WTC11 (cell line): Measurements from ENCODE around the gene PAFAH1B2. TPM values are rescaled to one million over a fixed set of nuclear protein-coding genes. Genes with fewer than 3 reads are reported as not detected.

Experiments used
- CREM ChIP-seq: sonication (generic); formaldehyde crosslinking; IDR thresholded peaks from 2 replicates; pipeline ENCODE4 v1.8.1; 2022; ENCODE audit warnings: mild to moderate bottlenecking, missing genetic modification reagents, moderate library complexity
- ETV6 ChIP-seq: sonication (generic); formaldehyde crosslinking; IDR thresholded peaks from 2 replicates; pipeline ENCODE4 v1.8.1; 2022; ENCODE audit warnings: mild to moderate bottlenecking, missing genetic modification reagents
- JAZF1 ChIP-seq: fragments of 250-450 bp; sonication (Bioruptor Pico); IDR thresholded peaks from 2 replicates; pipeline ENCODE4 v1.9.0; 2021; ENCODE audit warnings: moderate library complexity, mild to moderate bottlenecking, inconsistent platforms
- JUN ChIP-seq: sonication (generic); formaldehyde crosslinking; IDR thresholded peaks from 2 replicates; pipeline ENCODE4 v1.8.0; 2023; ENCODE audit warnings: mild to moderate bottlenecking, missing genetic modification reagents
- MYBL2 ChIP-seq: sonication (generic); formaldehyde crosslinking; IDR thresholded peaks from 2 replicates; pipeline ENCODE4 v1.8.1; 2023; ENCODE audit warnings: mild to moderate bottlenecking, moderate library complexity, missing genetic modification reagents
- NR2C2 ChIP-seq: sonication (generic); formaldehyde crosslinking; IDR thresholded peaks from 2 replicates; pipeline ENCODE4 v1.8.0; 2022; ENCODE audit warnings: mild to moderate bottlenecking, missing genetic modification reagents
- OVOL2 ChIP-seq: fragments of 250-450 bp; sonication (Bioruptor Pico); IDR thresholded peaks from 2 replicates; pipeline ENCODE4 v1.9.0; 2021; ENCODE audit warnings: mild to moderate bottlenecking, borderline replicate concordance
- PRRX2 ChIP-seq: fragments of 250-450 bp; sonication (Bioruptor Pico); IDR thresholded peaks from 2 replicates; pipeline ENCODE4 v1.8.0; 2021; ENCODE audit warnings: mild to moderate bottlenecking
- RORB ChIP-seq: fragments of 250-450 bp; sonication (Bioruptor Pico); IDR thresholded peaks from 2 replicates; pipeline ENCODE4 v1.9.0; 2021; ENCODE audit warnings: mild to moderate bottlenecking
- SMAD3 ChIP-seq: sonication (generic); formaldehyde crosslinking; IDR thresholded peaks from 2 replicates; pipeline ENCODE4 v1.8.0; 2022; ENCODE audit warnings: missing genetic modification reagents, mild to moderate bottlenecking, borderline replicate concordance
- SMAD4 ChIP-seq: sonication (generic); formaldehyde crosslinking; IDR thresholded peaks from 2 replicates; pipeline ENCODE4 v1.8.0; 2022; ENCODE audit warnings: mild to moderate bottlenecking, missing genetic modification reagents
- TEAD4 ChIP-seq: sonication (generic); formaldehyde crosslinking; IDR thresholded peaks from 2 replicates; pipeline ENCODE4 v1.8.0; 2022; ENCODE audit warnings: mild to moderate bottlenecking, missing genetic modification reagents
- ZNF232 ChIP-seq: sonication (generic); formaldehyde crosslinking; IDR thresholded peaks from 2 replicates; pipeline ENCODE4 v1.8.0; 2022; ENCODE audit warnings: mild to moderate bottlenecking, missing genetic modification reagents
- ZNF317 ChIP-seq: sonication (generic); formaldehyde crosslinking; IDR thresholded peaks from 2 replicates; pipeline ENCODE4 v1.8.1; 2023; ENCODE audit warnings: low read depth, mild to moderate bottlenecking, moderate library complexity, missing genetic modification reagents, borderline replicate concordance
- ZNF416 ChIP-seq: fragments of 250-450 bp; sonication (Bioruptor Pico); IDR thresholded peaks from 2 replicates; pipeline ENCODE4 v1.9.0; 2021; ENCODE audit warnings: mild to moderate bottlenecking, inconsistent platforms
- total RNA-seq: library from RNA; stranded (reverse); gene quantifications from 3 replicates; pipeline ENCODE4 v1.2.3, GENCODE V29; 2021
- TF ChIP-seq, protein P1 (sequence below): sonication (generic); formaldehyde crosslinking; IDR thresholded peaks from 2 replicates; pipeline ENCODE4 v1.8.0; 2023; ENCODE audit warnings: missing genetic modification reagents, mild to moderate bottlenecking, borderline replicate concordance
- TF ChIP-seq, protein P2 (sequence below): sonication (generic); formaldehyde crosslinking; IDR thresholded peaks from 2 replicates; pipeline ENCODE4 v1.8.0; 2022; ENCODE audit warnings: mild to moderate bottlenecking, missing genetic modification reagents
- TF ChIP-seq, protein P3 (sequence below): fragments of 200-600 bp; IDR thresholded peaks from 2 replicates; pipeline ENCODE4 v1.8.0; 2022; ENCODE audit warnings: antibody characterized with exemption
- TF ChIP-seq, protein P4 (sequence below): sonication (generic); formaldehyde crosslinking; IDR thresholded peaks from 2 replicates; pipeline ENCODE4 v1.8.1; 2023; ENCODE audit warnings: mild to moderate bottlenecking, missing genetic modification reagents, moderate library complexity
- TF ChIP-seq, protein P5 (sequence below): sonication (generic); formaldehyde crosslinking; IDR thresholded peaks from 2 replicates; pipeline ENCODE4 v1.8.1; 2023; ENCODE audit warnings: mild to moderate bottlenecking, missing genetic modification reagents
- TF ChIP-seq, protein P6 (sequence below): fragments of 250-450 bp; sonication (Bioruptor Pico); IDR thresholded peaks from 2 replicates; pipeline ENCODE4 v2.1.2; 2022; ENCODE audit warnings: mild to moderate bottlenecking, moderate library complexity
- TF ChIP-seq, protein P7 (sequence below): sonication (generic); formaldehyde crosslinking; IDR thresholded peaks from 2 replicates; pipeline ENCODE4 v1.8.0; 2022; ENCODE audit warnings: mild to moderate bottlenecking, missing genetic modification reagents
- TF ChIP-seq, protein P8 (sequence below): fragments of 250-450 bp; sonication (Bioruptor Pico); IDR thresholded peaks from 2 replicates; pipeline ENCODE4 v1.9.0; 2021; ENCODE audit warnings: mild to moderate bottlenecking, borderline replicate concordance

Gene PAFAH1B2
- total RNA-seq, 1 experiment from 2014 or later, result 138 TPM

DNA sequence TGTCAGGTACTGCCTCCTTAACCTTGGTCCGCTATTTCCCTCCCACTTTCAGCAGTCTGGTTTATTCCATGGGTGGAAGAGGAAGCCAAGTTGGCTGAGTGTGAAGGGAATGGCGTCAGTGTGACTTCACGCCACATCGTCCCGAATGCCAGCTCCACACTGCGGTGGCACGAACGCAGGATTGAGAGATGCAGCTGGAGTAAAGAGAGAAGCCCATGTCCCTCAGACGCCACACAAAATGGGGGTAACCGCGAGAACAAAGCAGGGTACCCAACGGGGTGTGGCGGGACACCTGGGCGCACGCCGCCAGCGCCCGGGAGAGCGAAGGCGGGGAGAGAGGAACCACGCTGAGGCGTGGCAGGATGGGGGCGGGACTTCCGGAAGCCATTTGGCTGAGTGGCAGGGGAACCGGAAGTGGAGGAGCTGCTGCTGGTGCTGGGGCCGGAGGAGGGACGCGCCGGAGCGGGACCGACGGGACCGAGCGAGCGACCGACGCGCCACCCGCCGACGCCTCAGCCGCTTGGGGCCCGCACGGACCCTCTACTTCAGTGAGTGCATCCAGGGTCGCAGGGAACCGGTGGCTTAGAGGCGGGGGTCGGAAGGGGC lies at the start of gene PAFAH1B2 (continued):
- TF ChIP-seq, protein P1, sequence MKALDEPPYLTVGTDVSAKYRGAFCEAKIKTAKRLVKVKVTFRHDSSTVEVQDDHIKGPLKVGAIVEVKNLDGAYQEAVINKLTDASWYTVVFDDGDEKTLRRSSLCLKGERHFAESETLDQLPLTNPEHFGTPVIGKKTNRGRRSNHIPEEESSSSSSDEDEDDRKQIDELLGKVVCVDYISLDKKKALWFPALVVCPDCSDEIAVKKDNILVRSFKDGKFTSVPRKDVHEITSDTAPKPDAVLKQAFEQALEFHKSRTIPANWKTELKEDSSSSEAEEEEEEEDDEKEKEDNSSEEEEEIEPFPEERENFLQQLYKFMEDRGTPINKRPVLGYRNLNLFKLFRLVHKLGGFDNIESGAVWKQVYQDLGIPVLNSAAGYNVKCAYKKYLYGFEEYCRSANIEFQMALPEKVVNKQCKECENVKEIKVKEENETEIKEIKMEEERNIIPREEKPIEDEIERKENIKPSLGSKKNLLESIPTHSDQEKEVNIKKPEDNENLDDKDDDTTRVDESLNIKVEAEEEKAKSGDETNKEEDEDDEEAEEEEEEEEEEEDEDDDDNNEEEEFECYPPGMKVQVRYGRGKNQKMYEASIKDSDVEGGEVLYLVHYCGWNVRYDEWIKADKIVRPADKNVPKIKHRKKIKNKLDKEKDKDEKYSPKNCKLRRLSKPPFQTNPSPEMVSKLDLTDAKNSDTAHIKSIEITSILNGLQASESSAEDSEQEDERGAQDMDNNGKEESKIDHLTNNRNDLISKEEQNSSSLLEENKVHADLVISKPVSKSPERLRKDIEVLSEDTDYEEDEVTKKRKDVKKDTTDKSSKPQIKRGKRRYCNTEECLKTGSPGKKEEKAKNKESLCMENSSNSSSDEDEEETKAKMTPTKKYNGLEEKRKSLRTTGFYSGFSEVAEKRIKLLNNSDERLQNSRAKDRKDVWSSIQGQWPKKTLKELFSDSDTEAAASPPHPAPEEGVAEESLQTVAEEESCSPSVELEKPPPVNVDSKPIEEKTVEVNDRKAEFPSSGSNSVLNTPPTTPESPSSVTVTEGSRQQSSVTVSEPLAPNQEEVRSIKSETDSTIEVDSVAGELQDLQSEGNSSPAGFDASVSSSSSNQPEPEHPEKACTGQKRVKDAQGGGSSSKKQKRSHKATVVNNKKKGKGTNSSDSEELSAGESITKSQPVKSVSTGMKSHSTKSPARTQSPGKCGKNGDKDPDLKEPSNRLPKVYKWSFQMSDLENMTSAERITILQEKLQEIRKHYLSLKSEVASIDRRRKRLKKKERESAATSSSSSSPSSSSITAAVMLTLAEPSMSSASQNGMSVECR (CRISPR knock-in tag), result peak; percentile 57; the same call in 1 of the 2 replicates
- TF ChIP-seq, protein P2, sequence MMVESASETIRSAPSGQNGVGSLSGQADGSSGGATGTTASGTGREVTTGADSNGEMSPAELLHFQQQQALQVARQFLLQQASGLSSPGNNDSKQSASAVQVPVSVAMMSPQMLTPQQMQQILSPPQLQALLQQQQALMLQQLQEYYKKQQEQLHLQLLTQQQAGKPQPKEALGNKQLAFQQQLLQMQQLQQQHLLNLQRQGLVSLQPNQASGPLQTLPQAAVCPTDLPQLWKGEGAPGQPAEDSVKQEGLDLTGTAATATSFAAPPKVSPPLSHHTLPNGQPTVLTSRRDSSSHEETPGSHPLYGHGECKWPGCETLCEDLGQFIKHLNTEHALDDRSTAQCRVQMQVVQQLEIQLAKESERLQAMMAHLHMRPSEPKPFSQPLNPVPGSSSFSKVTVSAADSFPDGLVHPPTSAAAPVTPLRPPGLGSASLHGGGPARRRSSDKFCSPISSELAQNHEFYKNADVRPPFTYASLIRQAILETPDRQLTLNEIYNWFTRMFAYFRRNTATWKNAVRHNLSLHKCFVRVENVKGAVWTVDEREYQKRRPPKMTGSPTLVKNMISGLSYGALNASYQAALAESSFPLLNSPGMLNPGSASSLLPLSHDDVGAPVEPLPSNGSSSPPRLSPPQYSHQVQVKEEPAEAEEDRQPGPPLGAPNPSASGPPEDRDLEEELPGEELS (CRISPR knock-in tag), result peak; percentile 89
- no peak; the same call in 1 of the 2 replicates for TF ChIP-seq JUN (CRISPR knock-in tag)
- no peak for TF ChIP-seq PRRX2 (CRISPR knock-in tag)
- TF ChIP-seq, protein P3, sequence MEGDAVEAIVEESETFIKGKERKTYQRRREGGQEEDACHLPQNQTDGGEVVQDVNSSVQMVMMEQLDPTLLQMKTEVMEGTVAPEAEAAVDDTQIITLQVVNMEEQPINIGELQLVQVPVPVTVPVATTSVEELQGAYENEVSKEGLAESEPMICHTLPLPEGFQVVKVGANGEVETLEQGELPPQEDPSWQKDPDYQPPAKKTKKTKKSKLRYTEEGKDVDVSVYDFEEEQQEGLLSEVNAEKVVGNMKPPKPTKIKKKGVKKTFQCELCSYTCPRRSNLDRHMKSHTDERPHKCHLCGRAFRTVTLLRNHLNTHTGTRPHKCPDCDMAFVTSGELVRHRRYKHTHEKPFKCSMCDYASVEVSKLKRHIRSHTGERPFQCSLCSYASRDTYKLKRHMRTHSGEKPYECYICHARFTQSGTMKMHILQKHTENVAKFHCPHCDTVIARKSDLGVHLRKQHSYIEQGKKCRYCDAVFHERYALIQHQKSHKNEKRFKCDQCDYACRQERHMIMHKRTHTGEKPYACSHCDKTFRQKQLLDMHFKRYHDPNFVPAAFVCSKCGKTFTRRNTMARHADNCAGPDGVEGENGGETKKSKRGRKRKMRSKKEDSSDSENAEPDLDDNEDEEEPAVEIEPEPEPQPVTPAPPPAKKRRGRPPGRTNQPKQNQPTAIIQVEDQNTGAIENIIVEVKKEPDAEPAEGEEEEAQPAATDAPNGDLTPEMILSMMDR, result no peak
- TF ChIP-seq, protein P4, sequence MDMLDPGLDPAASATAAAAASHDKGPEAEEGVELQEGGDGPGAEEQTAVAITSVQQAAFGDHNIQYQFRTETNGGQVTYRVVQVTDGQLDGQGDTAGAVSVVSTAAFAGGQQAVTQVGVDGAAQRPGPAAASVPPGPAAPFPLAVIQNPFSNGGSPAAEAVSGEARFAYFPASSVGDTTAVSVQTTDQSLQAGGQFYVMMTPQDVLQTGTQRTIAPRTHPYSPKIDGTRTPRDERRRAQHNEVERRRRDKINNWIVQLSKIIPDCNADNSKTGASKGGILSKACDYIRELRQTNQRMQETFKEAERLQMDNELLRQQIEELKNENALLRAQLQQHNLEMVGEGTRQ (CRISPR knock-in tag), result peak; percentile 17
- 0 out of 2 replicates have a peak, but pooled peaks have one; percentile 33 for TF ChIP-seq ZNF232 (CRISPR knock-in tag)
- no peak; the same call in 1 of the 2 replicates for TF ChIP-seq MYBL2 (CRISPR knock-in tag)
- no peak for TF ChIP-seq JAZF1 (CRISPR knock-in tag)
- TF ChIP-seq, protein P5, sequence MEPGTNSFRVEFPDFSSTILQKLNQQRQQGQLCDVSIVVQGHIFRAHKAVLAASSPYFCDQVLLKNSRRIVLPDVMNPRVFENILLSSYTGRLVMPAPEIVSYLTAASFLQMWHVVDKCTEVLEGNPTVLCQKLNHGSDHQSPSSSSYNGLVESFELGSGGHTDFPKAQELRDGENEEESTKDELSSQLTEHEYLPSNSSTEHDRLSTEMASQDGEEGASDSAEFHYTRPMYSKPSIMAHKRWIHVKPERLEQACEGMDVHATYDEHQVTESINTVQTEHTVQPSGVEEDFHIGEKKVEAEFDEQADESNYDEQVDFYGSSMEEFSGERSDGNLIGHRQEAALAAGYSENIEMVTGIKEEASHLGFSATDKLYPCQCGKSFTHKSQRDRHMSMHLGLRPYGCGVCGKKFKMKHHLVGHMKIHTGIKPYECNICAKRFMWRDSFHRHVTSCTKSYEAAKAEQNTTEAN, result peak; percentile 82; the same call in 1 of the 2 replicates
- no peak for TF ChIP-seq SMAD3 (CRISPR knock-in tag)
- TF ChIP-seq, protein P6, sequence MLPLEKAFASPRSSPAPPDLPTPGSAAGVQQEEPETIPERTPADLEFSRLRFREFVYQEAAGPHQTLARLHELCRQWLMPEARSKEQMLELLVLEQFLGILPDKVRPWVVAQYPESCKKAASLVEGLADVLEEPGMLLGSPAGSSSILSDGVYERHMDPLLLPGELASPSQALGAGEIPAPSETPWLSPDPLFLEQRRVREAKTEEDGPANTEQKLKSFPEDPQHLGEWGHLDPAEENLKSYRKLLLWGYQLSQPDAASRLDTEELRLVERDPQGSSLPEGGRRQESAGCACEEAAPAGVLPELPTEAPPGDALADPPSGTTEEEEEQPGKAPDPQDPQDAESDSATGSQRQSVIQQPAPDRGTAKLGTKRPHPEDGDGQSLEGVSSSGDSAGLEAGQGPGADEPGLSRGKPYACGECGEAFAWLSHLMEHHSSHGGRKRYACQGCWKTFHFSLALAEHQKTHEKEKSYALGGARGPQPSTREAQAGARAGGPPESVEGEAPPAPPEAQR (CRISPR knock-in tag), result no peak
- 0 out of 2 replicates have a peak, but pooled peaks have one; percentile 10 for TF ChIP-seq TEAD4 (CRISPR knock-in tag)
- TF ChIP-seq ZNF416, result no peak
- no peak for TF ChIP-seq SMAD4 (CRISPR knock-in tag)
- TF ChIP-seq, protein P7, sequence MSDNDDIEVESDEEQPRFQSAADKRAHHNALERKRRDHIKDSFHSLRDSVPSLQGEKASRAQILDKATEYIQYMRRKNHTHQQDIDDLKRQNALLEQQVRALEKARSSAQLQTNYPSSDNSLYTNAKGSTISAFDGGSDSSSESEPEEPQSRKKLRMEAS, result peak; percentile 98
- peak; percentile 76 for TF ChIP-seq CREM (CRISPR knock-in tag)
- TF ChIP-seq, protein P8, sequence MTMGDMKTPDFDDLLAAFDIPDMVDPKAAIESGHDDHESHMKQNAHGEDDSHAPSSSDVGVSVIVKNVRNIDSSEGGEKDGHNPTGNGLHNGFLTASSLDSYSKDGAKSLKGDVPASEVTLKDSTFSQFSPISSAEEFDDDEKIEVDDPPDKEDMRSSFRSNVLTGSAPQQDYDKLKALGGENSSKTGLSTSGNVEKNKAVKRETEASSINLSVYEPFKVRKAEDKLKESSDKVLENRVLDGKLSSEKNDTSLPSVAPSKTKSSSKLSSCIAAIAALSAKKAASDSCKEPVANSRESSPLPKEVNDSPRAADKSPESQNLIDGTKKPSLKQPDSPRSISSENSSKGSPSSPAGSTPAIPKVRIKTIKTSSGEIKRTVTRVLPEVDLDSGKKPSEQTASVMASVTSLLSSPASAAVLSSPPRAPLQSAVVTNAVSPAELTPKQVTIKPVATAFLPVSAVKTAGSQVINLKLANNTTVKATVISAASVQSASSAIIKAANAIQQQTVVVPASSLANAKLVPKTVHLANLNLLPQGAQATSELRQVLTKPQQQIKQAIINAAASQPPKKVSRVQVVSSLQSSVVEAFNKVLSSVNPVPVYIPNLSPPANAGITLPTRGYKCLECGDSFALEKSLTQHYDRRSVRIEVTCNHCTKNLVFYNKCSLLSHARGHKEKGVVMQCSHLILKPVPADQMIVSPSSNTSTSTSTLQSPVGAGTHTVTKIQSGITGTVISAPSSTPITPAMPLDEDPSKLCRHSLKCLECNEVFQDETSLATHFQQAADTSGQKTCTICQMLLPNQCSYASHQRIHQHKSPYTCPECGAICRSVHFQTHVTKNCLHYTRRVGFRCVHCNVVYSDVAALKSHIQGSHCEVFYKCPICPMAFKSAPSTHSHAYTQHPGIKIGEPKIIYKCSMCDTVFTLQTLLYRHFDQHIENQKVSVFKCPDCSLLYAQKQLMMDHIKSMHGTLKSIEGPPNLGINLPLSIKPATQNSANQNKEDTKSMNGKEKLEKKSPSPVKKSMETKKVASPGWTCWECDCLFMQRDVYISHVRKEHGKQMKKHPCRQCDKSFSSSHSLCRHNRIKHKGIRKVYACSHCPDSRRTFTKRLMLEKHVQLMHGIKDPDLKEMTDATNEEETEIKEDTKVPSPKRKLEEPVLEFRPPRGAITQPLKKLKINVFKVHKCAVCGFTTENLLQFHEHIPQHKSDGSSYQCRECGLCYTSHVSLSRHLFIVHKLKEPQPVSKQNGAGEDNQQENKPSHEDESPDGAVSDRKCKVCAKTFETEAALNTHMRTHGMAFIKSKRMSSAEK (CRISPR knock-in tag), result no peak
- TF ChIP-seq ETV6 (CRISPR knock-in tag), result peak; percentile 90
- no peak for TF ChIP-seq OVOL2 (CRISPR knock-in tag)
- no peak for TF ChIP-seq NR2C2 (CRISPR knock-in tag)
- no peak for TF ChIP-seq ZNF317 (CRISPR knock-in tag)
- TF ChIP-seq RORB, result no peak
